HG03571 (cell line): Measurements from ENCODE around the gene PATE1.
"Not testable (repeated sequence)": the region's sequence is repeated elsewhere in the genome, so short reads cannot be mapped to it uniquely, and the experiment has no call there.

ENCODE experiments used
- ATAC-seq: cut with Tn5 transposase; IDR thresholded peaks from one replicate; pipeline ENCODE4 v1.9.1; 2021; ENCODE audit not compliant: unreplicated experiment

PATE1 gene, protein sequence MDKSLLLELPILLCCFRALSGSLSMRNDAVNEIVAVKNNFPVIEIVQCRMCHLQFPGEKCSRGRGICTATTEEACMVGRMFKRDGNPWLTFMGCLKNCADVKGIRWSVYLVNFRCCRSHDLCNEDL

DNA sequence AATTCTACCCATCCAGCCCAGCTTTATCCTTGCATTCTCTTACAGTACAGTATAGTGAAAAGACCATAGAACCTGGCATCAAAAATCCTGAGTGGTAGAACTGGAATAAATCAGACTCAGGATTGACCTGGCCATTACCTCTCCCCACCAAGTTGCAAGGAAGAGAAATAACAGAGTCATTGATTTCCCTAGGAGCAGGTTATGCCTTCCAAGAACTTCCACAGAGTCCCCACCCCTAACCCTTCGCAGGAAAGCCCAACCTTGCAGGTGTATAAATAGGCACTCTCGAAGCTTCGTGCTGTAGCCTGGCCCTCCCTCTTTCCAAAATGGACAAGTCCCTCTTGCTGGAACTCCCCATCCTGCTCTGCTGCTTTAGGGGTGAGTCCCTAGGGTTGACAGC is at the start of gene PATE1:
TSS of gene PATE1 (plus strand) at position 301 of the 400 bp plus-strand sequence. CDS start at position 327, 26 bp downstream.
- ATAC-seq, result no peak

- ATAC-seq, result no peak
These were observed 45.0 kb upstream of the PATE1 start for GRCh38 chr11:125701018-125701610.

- ATAC-seq, result no peak
These were observed 44.0 kb upstream of the PATE1 start for GRCh38 chr11:125701858-125702621.

- not testable (repeated sequence) for ATAC-seq
These were observed 41.4 kb upstream of the PATE1 start for GRCh38 chr11:125704686-125705085.

GRCh38 chr11:125720781-125721180 is 25.3 kb upstream of the PATE1 start:
- ATAC-seq, result no peak

GRCh38 chr11:125724125-125724524 is 22.0 kb upstream of the PATE1 start:
- no peak for ATAC-seq

DNA sequence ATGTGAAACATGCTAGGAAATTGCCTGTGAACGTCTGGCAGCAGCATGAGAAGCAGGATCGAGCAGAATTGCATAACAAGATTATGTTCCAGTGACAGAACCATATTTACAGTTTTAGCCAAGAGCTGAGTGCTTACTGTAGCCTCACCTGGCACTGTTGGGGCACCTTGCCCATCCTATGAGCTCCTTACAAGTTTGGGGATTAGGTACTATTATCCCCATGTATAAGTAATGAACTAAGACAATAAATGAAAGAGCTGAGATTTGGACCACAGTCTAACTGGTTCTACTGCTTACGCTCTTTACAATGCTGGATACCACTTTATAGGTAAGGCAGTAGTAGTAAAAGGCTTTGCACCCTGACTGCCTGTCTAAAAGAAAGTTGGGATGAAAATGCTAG is 17.1 kb upstream of the PATE1 start:
- ATAC-seq, result no peak

- no peak for ATAC-seq
These were observed 5.5 kb upstream of the PATE1 start for GRCh38 chr11:125740617-125741016.

DNA sequence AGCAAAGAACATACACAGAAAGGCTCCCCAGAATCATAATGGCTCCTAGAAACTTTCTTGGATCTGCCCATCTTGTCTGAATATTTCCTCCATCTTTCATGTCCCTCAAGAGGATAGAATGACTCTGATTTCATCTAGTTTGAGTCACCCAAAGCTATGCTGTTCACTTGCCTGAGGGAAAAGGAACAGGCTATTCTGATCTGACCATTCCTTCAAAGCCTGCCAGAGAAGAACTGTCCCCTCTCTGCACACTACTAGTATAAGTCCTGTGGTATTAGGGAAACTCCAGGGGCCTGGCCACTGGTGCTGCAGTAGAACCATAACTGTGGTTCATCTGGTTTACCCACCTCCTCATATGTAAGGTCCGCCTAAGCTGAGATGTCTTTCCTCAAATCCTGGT is 2.4 kb upstream of the PATE1 start:
- no peak for ATAC-seq

- no peak for ATAC-seq
These were observed 4.5 kb downstream of the PATE1 start for GRCh38 chr11:125750629-125751028.

GRCh38 chr11:125756050-125756449 is 10.0 kb downstream of the PATE1 start:
- ATAC-seq, result no peak

- ATAC-seq, result no peak
These were observed 16.4 kb downstream of the PATE1 start for GRCh38 chr11:125762445-125762844.

DNA sequence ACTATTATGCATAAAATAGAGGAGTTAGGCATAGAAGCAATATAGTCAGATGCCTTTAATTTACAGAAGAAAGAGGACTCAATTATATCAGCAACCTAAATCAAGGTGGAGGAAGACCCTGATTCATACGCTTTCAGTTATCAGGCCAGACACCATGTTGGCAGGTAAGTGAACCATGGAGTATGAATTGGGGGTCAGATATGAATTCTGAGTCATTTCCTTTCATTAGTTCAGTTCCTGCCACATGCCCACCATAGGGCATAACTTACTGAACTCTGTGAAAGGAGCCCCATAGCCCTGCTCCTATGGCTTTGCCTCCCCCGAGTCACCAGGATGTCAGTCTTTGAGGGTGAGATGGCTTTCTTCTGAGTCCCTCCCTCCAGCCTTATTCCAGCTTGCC is 17.4 kb downstream of the PATE1 start:
- ATAC-seq, result no peak

GRCh38 chr11:125766251-125766650 is 20.2 kb downstream of the PATE1 start:
- ATAC-seq, result no peak

DNA sequence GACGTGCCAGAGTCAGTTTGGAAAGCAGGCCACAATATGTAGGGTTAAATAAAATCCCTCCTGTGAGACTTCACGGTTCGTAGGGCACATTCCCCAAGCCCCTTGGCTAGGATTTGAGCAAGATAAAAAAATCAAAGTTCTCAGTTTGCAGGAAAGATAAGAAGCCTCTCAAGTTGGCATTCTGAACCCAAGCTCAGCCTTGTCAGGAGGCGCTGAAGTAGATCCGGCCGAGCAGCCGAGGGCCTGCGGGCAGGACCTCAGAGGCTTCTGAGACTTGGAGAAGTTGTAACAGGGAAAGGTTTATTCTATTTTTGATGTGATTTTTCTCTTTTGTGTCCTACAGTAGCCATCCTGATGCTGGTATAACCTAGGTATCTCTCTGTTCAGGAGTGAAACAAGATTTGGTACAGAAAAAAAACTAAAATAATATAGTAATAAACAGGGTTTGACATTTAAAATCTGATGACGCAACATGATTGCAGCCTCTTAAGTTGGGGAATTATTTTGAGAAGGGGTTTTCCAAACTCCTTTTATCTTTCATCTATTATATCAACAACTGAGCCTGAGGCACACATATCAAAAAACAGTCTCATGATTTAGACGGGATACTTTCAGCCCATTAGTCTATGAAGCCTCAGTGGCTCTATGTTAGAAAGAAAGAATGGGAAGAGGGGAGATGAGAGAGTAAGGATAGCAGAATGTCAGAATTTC is 22.4 kb downstream of the PATE1 start:
- ATAC-seq, result no peak

GRCh38 chr11:125770583-125770982 is 24.5 kb downstream of the PATE1 start:
- no peak for ATAC-seq

DNA sequence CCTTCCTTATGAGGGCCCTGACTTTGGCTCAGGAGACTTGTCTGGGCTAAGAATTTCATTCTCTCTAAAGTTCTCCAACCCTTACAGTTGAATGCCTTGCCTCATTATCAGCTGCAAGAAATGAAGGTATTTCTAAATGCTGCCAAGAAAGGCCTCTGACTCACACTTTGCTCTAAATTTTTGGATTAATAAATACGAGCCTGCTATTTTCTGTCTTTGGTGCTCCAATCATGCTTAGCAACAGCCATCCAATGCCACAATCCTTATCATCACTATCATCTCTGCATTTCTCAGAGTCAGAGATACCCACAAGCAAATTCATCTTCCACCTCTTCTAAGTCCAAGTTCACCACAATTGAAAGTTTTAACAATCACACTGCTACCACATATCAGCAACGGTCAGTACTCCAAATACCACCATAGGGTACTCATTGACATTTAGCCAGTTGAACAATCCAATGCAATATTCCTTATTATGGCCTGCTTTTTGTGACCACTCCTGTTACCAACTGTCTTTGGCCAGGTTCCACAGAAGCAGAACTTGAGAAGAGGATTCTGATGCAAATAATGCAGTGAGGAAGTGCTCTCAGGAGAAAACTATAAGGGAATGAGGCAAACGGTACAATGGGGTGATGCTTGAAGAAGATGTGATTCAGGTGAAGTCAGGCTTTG is 26.9 kb downstream of the PATE1 start:
- no peak for ATAC-seq

GRCh38 chr11:125773516-125773915 is 27.4 kb downstream of the PATE1 start:
- no peak for ATAC-seq

DNA sequence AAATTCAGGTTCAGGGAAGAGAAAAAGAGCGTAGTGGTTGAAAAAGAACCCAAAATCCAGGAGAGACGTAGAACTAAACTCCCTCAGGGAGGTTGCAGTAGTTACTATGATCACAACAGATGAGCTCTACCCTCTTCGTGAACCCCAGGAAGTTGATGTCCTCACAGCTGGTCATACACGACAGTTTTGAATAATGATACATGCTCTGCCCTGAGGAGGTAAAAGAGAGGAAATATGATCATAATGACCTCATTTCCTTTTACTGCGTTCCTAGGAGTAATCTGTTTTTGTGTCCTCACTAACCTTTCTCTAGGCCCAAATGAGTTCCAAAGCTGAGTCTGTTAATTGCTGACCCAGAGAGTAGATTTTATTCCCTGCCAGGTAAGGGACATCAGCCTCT is 31.2 kb downstream of the PATE1 start:
- no peak for ATAC-seq

DNA sequence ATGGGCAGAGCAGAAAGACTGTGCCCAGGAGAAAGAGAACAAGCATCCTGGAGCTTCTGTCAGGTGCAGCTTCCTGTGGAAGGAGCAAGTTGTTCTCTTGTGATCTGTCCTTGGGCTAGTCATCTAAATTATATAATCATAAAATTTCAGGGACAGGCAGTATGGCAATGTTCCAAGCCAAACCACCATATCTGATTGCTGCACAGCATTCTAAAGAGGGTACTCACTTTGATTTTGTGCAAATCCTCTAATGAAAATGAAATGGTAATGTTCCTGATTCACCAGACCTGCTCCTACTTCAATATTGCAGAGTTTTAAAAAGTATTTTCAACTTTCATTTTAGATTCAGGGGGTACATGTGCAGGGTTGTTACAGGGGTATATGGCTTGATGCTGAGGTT is 32.6 kb downstream of the PATE1 start, which contains the start of gene PATE2:
TSS of gene PATE2 (minus strand) at position 101 of the 400 bp plus-strand sequence. CDS start at position 46, 55 bp downstream.
- no peak for ATAC-seq

DNA sequence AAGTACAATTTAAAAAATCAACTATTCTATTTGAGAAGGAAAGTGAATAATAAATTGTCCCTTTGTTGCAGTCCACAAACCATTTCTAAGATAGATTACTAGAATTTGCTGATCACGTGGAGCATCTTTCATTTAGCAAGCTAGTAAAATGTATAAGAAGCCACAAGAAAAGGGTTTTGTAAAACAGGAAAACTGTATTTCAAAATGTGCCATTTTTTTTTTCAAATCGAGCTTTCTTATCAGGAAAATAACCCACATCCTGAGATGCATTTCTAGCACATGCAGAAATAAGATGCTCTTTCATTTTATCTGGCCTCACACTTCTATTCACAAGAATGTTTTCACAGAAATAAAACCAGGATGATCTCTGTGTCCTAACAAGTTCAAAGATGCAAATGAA is 38.6 kb downstream of the PATE1 start:
- ATAC-seq, result no peak
